ENCODE results near the gene SVEP1.
"Not testable (repeated sequence)": the region's sequence is repeated elsewhere in the genome, so short reads cannot be mapped to it uniquely, and the experiment has no call there.

Gene SVEP1

GRCh38 chr9:110443146-110443865, 136.2 kb downstream of the SVEP1 start:
- DNase-seq = no peak

DNA sequence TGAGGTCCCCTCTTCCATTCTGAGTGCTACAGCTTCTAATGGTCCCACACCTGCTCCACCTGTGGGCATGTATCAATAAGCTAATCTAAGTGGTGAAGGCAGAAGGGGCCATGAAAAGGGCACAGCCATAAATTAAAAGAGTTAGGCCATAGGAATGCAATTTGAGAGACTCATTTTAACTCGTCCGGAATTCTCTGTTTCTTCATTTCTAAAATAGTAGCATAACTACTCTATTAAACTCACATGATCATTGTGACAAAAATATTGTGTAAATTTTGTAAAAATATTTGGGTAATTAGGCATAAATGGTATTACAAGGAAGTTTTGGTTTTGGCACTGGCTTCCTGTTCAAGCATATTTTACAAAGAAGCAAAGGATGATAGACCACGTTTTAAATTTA, 138.7 kb downstream of the SVEP1 start:
- no peak for DNase-seq

DNA sequence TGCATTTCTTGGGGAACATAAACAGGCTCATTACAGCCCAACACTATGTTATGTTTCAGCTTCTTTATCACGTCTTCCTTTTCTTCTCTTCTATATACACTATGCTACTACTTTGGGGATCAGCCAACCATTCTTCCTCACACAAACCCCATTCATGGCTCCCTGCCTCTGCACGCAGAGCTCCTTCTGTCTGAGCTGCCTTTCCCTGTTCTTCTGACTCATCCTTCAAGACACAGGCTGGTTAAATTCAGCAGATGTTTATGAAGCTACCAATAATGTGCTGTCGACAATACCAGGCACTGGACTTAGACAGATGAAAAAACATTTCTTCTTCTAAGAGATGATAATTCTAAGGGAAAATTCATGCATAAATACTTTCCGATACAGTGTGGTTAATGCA, 139.4 kb downstream of the SVEP1 start:
- DNase-seq = no peak

DNA sequence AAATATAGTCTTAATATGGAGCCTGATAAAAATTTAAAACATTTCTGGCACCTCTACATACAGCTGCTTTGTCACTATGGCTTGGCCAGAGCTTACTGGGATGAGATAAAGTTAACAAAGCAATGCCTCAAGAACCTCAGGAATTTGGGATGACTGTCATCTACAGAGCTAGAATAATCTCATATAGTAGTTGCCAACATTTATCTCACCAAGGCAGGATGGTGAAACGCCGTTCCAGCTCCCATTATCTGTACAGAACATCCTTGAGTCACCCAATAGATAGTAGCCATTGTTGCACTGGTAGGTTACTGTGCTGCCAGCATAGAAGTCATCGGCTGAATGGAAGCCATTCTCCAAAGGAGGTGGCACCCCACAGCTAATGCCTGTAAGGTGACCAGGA, 147.3 kb downstream of the SVEP1 start:
- no peak for DNase-seq

- DNase-seq = no peak
Observed at GRCh38 chr9:110429453-110429852, 150.1 kb downstream of the SVEP1 start.

DNA sequence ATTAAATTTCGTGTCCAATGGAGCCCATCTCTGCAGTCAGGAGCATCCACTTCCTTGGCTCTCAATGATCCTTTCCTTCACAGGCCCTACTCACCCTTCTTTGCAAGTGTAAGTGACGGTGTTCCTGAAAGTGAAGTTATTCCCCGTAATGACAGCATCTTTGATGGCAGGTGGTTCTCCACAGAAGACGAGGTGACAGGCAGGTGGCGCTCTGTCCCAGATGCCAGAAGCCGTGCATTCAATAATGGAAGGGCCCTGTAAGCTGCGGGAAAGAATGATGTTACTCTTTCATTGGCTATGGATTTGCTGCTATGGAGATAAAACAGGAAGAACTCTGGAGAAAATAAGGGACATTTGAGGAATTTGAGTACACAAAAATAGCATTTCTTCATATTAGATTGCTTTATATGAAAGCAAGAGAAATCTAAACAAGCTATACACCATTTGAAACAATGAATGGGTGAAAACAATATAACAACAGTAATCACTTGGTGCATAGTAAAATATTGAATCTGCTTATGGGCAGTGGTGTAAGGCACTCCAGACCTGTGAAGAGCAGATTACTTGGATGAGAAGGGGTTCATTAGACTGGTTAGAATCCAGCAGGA, 151.9 kb downstream of the SVEP1 start:
- DNase-seq = no peak

- no peak for DNase-seq
Observed at GRCh38 chr9:110426052-110426709, 153.4 kb downstream of the SVEP1 start.

GRCh38 chr9:110414471-110414870, 165.1 kb downstream of the SVEP1 start:
- no peak for DNase-seq

DNA sequence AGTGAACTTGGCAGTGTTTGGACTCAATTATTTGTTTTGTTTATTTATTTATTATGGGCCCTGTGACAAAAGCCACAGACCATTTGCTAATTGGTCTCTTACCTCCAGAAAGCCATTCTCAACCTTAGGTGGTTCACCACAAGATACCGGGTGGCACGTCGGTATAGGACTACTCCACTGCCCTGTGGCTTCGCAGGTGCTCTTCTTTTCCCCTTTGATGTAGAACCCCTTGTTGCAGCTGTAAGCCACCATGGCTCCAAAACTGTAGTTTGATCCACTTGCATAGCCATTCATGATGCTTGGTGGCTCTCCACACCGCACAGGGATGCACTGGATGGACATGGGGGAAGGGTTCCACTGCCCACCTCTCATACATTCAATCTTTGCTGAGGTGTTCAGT, 168.6 kb downstream of the SVEP1 start:
- DNase-seq = no peak

- no peak for DNase-seq
Observed at GRCh38 chr9:110408598-110408997, 170.9 kb downstream of the SVEP1 start.

DNA sequence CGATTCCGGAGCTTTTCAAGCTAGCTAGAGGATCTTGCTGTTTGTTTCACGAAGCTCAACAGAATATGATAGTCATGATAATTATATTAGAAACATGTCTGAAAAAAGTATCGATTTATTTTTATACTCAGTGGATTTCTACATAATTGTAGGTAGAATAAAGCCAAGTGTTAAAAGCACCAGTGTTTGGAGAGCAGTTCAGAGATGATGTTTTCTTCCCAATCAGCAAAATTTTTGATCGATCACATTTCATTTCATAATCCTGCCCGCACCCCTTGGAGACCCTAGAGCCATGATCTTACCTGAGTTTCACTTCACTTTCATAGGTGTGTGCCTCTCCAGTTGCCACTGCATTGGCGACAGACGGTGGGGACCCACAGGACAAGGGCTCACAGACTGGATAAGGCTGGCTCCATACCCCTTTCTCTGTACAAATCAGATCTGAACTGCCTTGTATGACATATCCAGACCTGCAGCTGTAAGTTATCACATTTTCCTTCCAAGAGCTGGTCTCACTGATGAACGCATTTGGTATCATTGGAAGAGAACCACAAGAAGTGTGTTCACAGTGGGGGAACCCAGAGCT, 173.6 kb downstream of the SVEP1 start:
- no peak for DNase-seq

- no peak for DNase-seq
Observed at GRCh38 chr9:110404473-110404872, 175.1 kb downstream of the SVEP1 start.

- DNase-seq = no peak
Observed at GRCh38 chr9:110399983-110400382, 179.6 kb downstream of the SVEP1 start.

DNA sequence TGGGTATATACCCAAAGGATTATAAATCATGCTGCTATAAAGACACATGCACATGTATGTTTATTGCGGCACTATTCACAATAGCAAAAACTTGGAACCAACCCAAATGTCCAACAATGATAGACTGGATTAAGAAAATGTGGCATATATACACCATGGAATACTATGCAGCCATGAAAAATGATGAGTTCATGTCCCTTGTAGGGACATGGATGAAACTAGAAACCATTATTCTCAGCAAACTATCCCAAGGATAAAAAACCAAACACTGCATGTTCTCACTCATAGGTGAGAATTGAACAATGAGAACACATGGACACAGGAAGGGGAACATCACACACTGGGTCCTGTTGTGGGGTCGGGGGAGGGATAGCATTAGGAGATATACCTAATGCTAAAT, 180.5 kb downstream of the SVEP1 start:
- not testable (repeated sequence) for DNase-seq

DNA sequence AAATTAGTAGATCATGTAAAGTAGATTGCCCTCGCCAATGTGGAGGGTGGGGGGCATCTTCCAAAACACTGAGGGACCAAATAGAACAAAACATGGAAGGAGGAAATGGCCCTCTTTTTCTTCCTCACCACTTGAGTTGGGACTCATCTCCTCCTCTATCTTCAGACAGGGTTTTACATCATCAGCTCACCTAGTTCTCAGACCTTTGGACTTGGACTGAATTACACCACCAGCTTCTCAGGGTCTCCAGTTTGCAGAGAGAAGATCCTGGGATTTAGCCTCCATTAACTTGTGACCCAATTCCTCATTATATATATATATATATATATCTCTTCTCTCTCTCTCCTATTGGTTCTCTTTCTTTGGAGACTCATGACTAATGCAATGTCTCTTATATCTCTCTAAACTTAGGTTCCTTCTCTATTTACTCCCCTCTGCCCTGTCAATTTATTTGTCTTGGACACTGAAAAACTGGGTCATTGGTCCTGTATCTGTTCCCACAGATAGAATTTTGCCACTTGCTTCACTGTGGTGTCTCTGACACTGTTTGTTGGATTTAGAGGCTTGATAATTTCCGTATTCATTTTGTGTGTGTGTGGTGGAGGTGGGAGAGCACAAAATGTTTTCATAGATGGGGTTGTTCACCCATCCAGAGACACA, 187.6 kb downstream of the SVEP1 start:
- no peak for DNase-seq

GRCh38 chr9:110389148-110389750, 190.3 kb downstream of the SVEP1 start:
- no peak for DNase-seq

DNA sequence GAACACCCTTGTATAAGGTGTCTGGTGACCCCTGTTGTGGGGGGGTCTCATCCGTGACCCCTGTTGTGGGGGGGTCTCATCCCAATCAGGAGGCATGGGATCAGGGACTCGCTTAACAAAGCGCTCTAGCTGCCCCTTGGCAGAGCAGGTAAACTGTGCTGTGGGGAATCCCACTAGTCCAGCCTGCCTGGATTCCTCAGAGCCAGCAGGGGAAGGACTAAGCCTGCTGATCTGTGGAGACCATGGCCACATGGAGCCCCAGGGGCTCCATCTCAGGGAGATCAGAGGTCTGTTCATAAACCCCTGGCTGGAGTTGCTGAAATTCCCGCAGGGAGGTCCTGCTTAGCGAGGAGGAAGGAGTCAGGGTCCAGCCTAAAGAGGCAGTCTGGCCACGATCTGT, 196.1 kb downstream of the SVEP1 start:
- no peak for DNase-seq

DNA sequence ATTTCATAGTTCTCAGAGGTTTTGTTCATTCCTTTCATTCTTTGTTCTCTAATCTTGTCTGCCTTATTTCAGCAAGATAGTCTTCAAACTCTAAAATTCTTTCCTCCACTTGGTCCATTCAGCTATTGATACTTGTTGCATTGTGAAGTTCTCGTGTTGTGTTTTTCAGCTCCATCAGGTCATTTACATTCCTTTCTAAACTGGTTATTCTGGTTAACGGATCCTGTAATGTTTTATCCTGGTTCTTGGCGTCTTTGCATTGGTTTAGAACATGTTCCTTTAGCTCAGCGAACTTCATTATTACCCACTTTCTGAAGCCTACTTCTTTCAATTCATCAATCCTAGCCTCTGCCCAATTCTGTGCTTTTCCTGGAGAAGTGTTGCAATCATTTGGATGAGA, 196.8 kb downstream of the SVEP1 start:
- DNase-seq = no peak

- DNase-seq = no peak
Observed at GRCh38 chr9:110371411-110372007, 208.0 kb downstream of the SVEP1 start.

DNA sequence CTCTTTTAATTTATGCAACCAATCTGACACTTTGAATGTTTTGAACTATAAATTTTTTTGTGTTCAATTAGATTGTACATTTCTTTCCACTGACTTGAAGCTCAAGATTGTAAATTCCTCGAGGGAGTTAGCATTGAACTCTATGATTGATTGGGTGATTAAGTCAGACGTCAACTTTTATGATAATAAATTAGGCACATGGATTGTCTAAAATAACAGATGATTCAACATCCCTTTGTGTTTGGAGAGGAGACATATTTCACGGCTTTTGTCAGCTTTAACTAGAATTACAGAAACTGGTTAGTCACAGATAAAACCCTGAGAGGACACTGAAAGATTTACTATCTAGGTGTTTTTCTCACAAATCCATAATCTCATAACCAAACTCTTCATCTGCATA, 209.2 kb downstream of the SVEP1 start:
- DNase-seq = no peak

- DNase-seq = no peak
Observed at GRCh38 chr9:110364451-110364850, 215.1 kb downstream of the SVEP1 start.

- DNase-seq = not testable (repeated sequence)
Observed at GRCh38 chr9:110358992-110359391, 220.5 kb downstream of the SVEP1 start.

DNA sequence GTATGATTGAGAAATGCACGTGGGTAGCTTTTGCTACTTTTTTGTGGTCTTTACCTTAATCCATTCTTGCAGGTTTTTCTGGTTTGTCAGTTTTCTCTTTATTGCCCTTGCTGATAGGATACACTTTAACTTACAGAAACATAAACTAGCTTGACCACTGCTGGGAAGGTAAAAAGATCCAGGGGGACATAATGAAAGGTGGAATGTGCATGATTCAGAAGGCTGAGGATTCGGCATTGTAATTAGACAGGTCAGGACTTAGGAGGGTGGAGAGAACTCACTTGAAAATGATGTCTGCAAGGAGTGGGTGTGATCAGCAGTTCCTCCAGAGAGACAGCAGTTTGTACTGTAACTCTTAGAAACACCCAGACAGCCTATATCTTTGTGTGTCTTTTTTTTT, 222.0 kb downstream of the SVEP1 start:
- DNase-seq = no peak

Data from SIG-M5 (cell line).